GM12872 (cell line): ENCODE results near the gene CDON.

ENCODE experiments used
- TF ChIP-seq, protein P1 (sequence below): IDR thresholded peaks from 3 replicates; pipeline ENCODE4 v1.5.1; 2011; ENCODE audit warnings: low read depth, mild to moderate bottlenecking, low read length, moderate library complexity; ENCODE audit not compliant: insufficient read depth

Gene CDON

DNA sequence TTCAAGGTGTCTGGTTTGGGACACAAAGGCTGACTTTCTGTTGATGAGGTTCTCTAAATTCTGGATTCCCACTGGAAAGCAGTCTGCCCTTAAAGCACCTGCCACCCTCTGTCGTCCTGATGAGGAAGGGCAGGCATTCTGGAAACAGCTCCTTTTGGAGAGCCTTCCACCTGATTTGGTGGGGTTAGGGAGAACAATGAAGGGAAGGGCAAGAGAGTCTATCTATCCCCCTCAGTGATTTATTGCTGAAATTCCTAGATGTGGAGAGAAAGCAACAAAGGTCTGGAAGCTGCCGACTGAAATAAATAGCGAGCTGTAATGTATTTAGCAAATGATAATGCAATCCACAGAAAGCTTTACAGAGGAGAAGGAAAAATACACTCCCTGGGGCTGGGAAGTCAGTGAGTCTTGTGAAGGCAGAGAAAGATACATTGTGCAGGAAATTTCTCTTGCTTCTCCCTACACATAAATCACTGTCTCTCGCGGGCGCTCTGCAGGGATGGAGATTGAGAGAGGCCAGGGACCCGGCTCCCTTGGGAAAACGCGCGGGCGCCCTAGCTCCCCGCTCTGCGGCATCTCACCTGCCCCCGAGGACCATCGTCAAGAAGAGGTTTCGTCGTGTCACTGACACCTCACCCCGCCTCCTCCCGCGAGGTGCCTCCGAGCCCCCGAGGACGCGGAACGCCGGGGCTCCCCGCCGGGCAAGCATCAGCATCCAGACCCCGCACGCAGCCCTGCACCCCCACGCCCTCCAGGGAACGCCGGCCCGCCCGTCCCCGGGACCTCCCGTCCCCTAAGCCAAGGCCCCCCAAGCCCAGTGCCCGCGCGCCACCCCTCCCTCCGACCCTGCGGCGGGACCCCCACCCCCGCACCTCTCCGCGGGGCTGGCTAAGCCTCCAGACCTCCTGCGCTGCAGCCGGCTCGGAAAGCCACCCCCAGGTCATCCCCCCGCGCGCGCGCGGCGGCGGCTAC lies 673 bp downstream of the CDON start:
- TF ChIP-seq, protein P1, sequence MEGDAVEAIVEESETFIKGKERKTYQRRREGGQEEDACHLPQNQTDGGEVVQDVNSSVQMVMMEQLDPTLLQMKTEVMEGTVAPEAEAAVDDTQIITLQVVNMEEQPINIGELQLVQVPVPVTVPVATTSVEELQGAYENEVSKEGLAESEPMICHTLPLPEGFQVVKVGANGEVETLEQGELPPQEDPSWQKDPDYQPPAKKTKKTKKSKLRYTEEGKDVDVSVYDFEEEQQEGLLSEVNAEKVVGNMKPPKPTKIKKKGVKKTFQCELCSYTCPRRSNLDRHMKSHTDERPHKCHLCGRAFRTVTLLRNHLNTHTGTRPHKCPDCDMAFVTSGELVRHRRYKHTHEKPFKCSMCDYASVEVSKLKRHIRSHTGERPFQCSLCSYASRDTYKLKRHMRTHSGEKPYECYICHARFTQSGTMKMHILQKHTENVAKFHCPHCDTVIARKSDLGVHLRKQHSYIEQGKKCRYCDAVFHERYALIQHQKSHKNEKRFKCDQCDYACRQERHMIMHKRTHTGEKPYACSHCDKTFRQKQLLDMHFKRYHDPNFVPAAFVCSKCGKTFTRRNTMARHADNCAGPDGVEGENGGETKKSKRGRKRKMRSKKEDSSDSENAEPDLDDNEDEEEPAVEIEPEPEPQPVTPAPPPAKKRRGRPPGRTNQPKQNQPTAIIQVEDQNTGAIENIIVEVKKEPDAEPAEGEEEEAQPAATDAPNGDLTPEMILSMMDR = no peak

GRCh38 chr11:126060757-126061171 lies 1.9 kb downstream of the CDON start:
- TF ChIP-seq, protein P1 = no peak

- TF ChIP-seq, protein P1 = no peak
These were observed 3.4 kb downstream of the CDON start for GRCh38 chr11:126059238-126059781.

DNA sequence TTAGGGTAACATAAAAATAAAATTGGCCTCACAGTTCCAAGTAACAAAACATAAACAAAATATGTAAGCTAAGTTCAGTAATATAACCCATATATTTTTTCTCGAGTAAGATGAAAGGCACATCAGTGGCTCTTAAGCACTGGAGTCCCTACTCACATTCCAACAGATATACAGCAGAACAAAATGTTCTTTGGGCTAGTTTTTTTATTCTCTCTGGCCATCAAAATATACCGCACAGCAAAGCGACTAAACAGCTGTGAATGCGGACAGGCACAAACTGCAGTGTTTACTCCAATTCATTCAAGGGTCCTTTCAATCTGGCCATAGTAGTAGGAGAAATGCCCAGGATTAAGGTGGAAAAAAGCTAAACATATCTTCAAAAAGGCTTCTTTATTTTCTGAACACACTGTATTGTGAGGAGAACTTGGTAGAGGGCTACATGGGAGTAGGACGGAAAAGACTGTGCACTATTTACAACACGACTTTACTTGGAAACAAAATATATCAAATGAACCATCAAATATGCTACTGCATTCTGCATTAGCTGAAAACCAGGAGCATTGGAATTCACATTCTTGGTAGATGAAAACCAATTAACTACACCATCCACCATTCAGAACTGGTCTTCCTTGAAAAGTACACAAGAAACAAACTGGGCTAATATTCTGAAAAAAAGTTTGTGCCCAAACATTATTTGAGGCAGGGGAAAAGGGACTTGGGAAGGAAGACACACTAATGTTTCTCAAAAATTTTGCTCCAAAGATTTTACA lies 4.4 kb downstream of the CDON start:
- TF ChIP-seq, protein P1 = no peak

DNA sequence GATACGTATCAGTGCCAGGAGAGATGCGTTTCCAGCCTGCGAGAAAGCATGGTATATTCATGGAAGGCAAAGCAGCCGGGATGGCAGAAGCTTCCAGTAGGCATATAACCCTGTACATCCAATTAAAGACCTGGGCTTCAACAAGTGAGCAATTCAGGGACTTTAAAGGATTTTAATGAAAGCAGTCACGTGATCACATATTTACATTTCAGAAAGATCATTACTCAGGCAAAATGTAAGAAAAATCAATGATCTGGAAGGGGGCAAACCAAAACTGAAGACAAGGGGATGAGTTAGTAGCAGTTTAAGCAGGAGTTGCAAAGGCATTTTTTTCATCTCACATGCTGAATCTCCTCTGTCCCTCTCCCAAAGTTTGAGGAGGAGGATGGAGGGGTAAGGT lies 7.8 kb downstream of the CDON start:
- TF ChIP-seq, protein P1 = no peak

GRCh38 chr11:126054408-126054807 lies 8.3 kb downstream of the CDON start:
- TF ChIP-seq, protein P1 = no peak
